ENCODE measurements around the gene P2RX4. TPM values are rescaled to one million over a fixed set of nuclear protein-coding genes. Genes with fewer than 3 reads are reported as not detected.
A peak's percentile ranks its signal among the peaks of the same experiment; 100 is the strongest.

P2RX4 gene
- total RNA-seq, 3 donors from 2014 or later = 83.6 to 194 (median 132) TPM

GRCh38 chr12:121184425-121184824 is 25.5 kb upstream of the P2RX4 start:
- no peak overlapping the region for H3K4me3 ChIP-seq
- no peak for TF ChIP-seq CTCF (IDR thresholded peaks at IDR 0.05)
- intact Hi-C loops (cut with DNase I, micrococcal nuclease) = no loop called here
- H3K4me1 ChIP-seq (ENCODE audit: low read depth) = no peaks in the 10 kb centered on the region
- DNase-seq = no peak
- ATAC-seq = no peak
- no peaks in the 10 kb centered on the region for H3K9me3 ChIP-seq
- H3K36me3 ChIP-seq (ENCODE audit: low read depth) = no peaks in the 10 kb centered on the region

- TF ChIP-seq CTCF (IDR thresholded peaks at IDR 0.05) = no peak
- intact Hi-C loops (cut with DNase I, micrococcal nuclease) = no loop called here
- H3K9me3 ChIP-seq = no peaks in the 10 kb centered on the region
- no peak overlapping the region for H3K4me3 ChIP-seq
- no peaks in the 10 kb centered on the region for H3K4me1 ChIP-seq (ENCODE audit: low read depth)
- DNase-seq (no peak), ATAC-seq (peak; percentile 20)
- no peaks in the 10 kb centered on the region for H3K36me3 ChIP-seq (ENCODE audit: low read depth)
Observed at GRCh38 chr12:121184984-121185889, 24.7 kb upstream of the P2RX4 start.

- ATAC-seq = no peak
- Histone ChIP-seq H3K36me3 (ENCODE audit: low read depth) (no peaks in the 10 kb centered on the region), H3K4me3 (no peak overlapping the region), H3K9me3 (no peaks in the 10 kb centered on the region), H3K4me1 (ENCODE audit: low read depth) (no peaks in the 10 kb centered on the region)
- TF ChIP-seq CTCF (IDR thresholded peaks at IDR 0.05) = no peak
- intact Hi-C loops (cut with DNase I, micrococcal nuclease) = no loop called here
- no peak for DNase-seq
Observed at GRCh38 chr12:121186826-121187225, 23.1 kb upstream of the P2RX4 start.

GRCh38 chr12:121187501-121187900 is 22.4 kb upstream of the P2RX4 start:
- intact Hi-C loops (cut with DNase I, micrococcal nuclease) = no loop called here
- no peak for TF ChIP-seq CTCF (IDR thresholded peaks at IDR 0.05)

GRCh38 chr12:121188227-121188626 is 21.7 kb upstream of the P2RX4 start:
- no peak overlapping the region for H3K4me3 ChIP-seq
- no peaks in the 10 kb centered on the region for H3K4me1 ChIP-seq (ENCODE audit: low read depth)
- no peaks in the 10 kb centered on the region for H3K36me3 ChIP-seq (ENCODE audit: low read depth)
- ATAC-seq (no peak), DNase-seq (no peak)
- intact Hi-C loops (cut with DNase I, micrococcal nuclease) = no loop called here
- TF ChIP-seq CTCF (IDR thresholded peaks at IDR 0.05) = no peak
- no peaks in the 10 kb centered on the region for H3K9me3 ChIP-seq

More at GRCh38 chr12:121187501-121187900, 22.4 kb upstream of the P2RX4 start:
- no peak for DNase-seq
- Histone ChIP-seq H3K36me3 (ENCODE audit: low read depth) (no peaks in the 10 kb centered on the region), H3K4me3 (no peak overlapping the region), H3K4me1 (ENCODE audit: low read depth) (no peaks in the 10 kb centered on the region), H3K9me3 (no peaks in the 10 kb centered on the region)
- no peak for ATAC-seq

All from mucosa of descending colon (tissue), 3 donors.